Liver (tissue), 9 donors: ENCODE data around the gene ZNF622. TPM values are rescaled to one million over a fixed set of nuclear protein-coding genes. Genes with fewer than 3 reads are reported as not detected.

Experiments used
- DNase-seq: peaks from one replicate; pipeline ENCODE4 v3.0.0-alpha.2; 2017; ENCODE audit warnings: low spot score
- H3K27ac ChIP-seq, 2 donors: one replicate each; pipeline ENCODE4 v1.7.0; 2013; ENCODE audit warnings: inconsistent platforms in 2 of 2, low read length in 2 of 2, control low read depth in 1 of 2, low read depth in 1 of 2, mild to moderate bottlenecking in 1 of 2
- H3K27me3 ChIP-seq, 4 donors: one replicate each; pipeline versions ENCODE4 v1.6.1 to v1.7.0; 2013; ENCODE audit warnings: low read length in 3 of 4, inconsistent platforms in 1 of 4, mild to moderate bottlenecking in 1 of 4, moderate library complexity in 1 of 4; ENCODE audit not compliant: control insufficient read depth in 4 of 4, insufficient read depth in 4 of 4
- H3K36me3 ChIP-seq, 4 donors: one replicate each; pipeline versions ENCODE4 v1.6.1 to v1.7.0; 2013; ENCODE audit warnings: low read length in 3 of 4, mild to moderate bottlenecking in 3 of 4, low read depth in 1 of 4, moderate library complexity in 1 of 4; ENCODE audit not compliant: control insufficient read depth in 4 of 4, insufficient read depth in 3 of 4
- H3K4me1 ChIP-seq, 4 donors: one replicate each; pipeline versions ENCODE4 v1.6.1 to v1.7.0; 2013; ENCODE audit warnings: low read length in 3 of 4, mild to moderate bottlenecking in 3 of 4, moderate library complexity in 1 of 4; ENCODE audit not compliant: control insufficient read depth in 4 of 4, insufficient read depth in 4 of 4
- H3K4me3 ChIP-seq, 3 donors: one replicate each; pipeline versions ENCODE4 v1.6.1 to v1.7.0; 2013; ENCODE audit warnings: low read length in 3 of 3, control low read depth in 1 of 3, low read depth in 1 of 3, mild to moderate bottlenecking in 1 of 3
- H3K9ac ChIP-seq, 2 donors: one replicate each; pipeline ENCODE4 v1.7.0; 2013; ENCODE audit warnings: low read length in 2 of 2, mild to moderate bottlenecking in 2 of 2, moderate library complexity in 2 of 2, control low read depth in 1 of 2, low read depth in 1 of 2
- H3K9me3 ChIP-seq, 4 donors: one replicate each; pipeline versions ENCODE4 v1.6.1 to v1.7.0; 2013; ENCODE audit warnings: low read length in 3 of 4; ENCODE audit not compliant: control insufficient read depth in 4 of 4
- EGR1 ChIP-seq, 2 donors: IDR thresholded peaks; 2 replicates each; pipeline ENCODE4 v1.6.1; 2016 to 2018; ENCODE audit warnings: antibody characterized with exemption in 2 of 2, low read depth in 2 of 2
- FOXA2 ChIP-seq: IDR thresholded peaks from 2 replicates; pipeline ENCODE4 v1.6.1; 2016; ENCODE audit warnings: antibody characterized with exemption
- GABPA ChIP-seq, 2 donors: IDR thresholded peaks in 1 of 2; conservative IDR thresholded peaks in 1 of 2; 2 replicates each; pipeline ENCODE4 v1.6.1; 2016; ENCODE audit warnings: antibody characterized with exemption in 2 of 2, mild to moderate bottlenecking in 1 of 2, moderate library complexity in 1 of 2
- HNF4A ChIP-seq, 2 donors: conservative IDR thresholded peaks; 2 replicates each; pipeline ENCODE4 v1.6.1; 2016; ENCODE audit warnings: antibody characterized with exemption in 2 of 2, mild to moderate bottlenecking in 2 of 2
- HNF4G ChIP-seq: IDR thresholded peaks from 2 replicates; pipeline ENCODE4 v1.6.1; 2016; ENCODE audit warnings: antibody characterized with exemption
- JUND ChIP-seq, 2 donors: IDR thresholded peaks; 2 replicates each; pipeline ENCODE4 v1.6.1; 2016; ENCODE audit warnings: antibody characterized with exemption in 2 of 2
- NR2F2 ChIP-seq: IDR thresholded peaks from 2 replicates; pipeline ENCODE4 v1.6.1; 2016; ENCODE audit warnings: antibody characterized with exemption
- RAD21 ChIP-seq, 2 donors: IDR thresholded peaks; 2 replicates each; pipeline ENCODE4 v1.6.1; 2016; ENCODE audit warnings: antibody characterized with exemption in 2 of 2, mild to moderate bottlenecking in 2 of 2
- RXRA ChIP-seq, 2 donors: IDR thresholded peaks; 2 replicates each; pipeline ENCODE4 v1.6.1; 2017 to 2018; ENCODE audit warnings: antibody characterized with exemption in 2 of 2, mild to moderate bottlenecking in 1 of 2
- SP1 ChIP-seq: IDR thresholded peaks from 2 replicates; pipeline ENCODE4 v1.6.1; 2018; ENCODE audit warnings: antibody characterized with exemption, mild to moderate bottlenecking
- TAF1 ChIP-seq: conservative IDR thresholded peaks from 2 replicates; pipeline ENCODE4 v1.6.1; 2016; ENCODE audit warnings: antibody characterized with exemption, mild to moderate bottlenecking
- YY1 ChIP-seq: IDR thresholded peaks from 2 replicates; pipeline ENCODE4 v1.6.1; 2016; ENCODE audit warnings: antibody characterized with exemption, mild to moderate bottlenecking
- WGBS: extraction: QIAGEN DNeasy Blood & Tissue Kit; methylation state at CpG from one replicate; pipeline ENCODE4 v1.1.7; 2013; 5-methylcytosine and 5-hydroxymethylcytosine counted together
- polyA plus RNA-seq, 2 donors: library from polyadenylated mRNA; stranded (reverse) in 1 of 2; unstranded in 1 of 2; fragments of 200-250 nt in 1 of 2; fragments of >200 nt in 1 of 2; fragmentation: Nextera tagmentation in 1 of 2; extraction: Ambion mirVana in 1 of 2; gene quantifications; one replicate each; pipeline versions ENCODE4 v1.2.1 to v1.2.3, GENCODE V29; 2013 to 2015
- total RNA-seq, 2 donors: library from RNA; depleted of rRNA; stranded (reverse); fragments of >200 nt; gene quantifications; one replicate each; pipeline ENCODE4 v1.2.3, GENCODE V29; 2014
- TF ChIP-seq, protein P1 (sequence below): fragments of 150-350 bp; IDR thresholded peaks from 2 replicates; pipeline ENCODE4 v1.5.1; 2017; ENCODE audit warnings: improper control_type of control experiment, low read depth, low read length; ENCODE audit not compliant: missing input control
- TF ChIP-seq, protein P2 (sequence below): IDR thresholded peaks from 2 replicates; pipeline ENCODE4 v1.6.1; 2016; ENCODE audit warnings: antibody characterized with exemption
- TF ChIP-seq, protein P3 (sequence below): IDR thresholded peaks from 2 replicates; pipeline ENCODE4 v1.6.1; 2016; ENCODE audit warnings: antibody characterized with exemption
- TF ChIP-seq, protein P4 (sequence below): IDR thresholded peaks from 2 replicates; pipeline ENCODE4 v1.6.1; 2016; ENCODE audit warnings: antibody characterized with exemption
- donor health status: healthy.
- donor health status: healthy.
- donor health status: healthy.
- donor health status: healthy.
- donor health status: healthy.

Gene ZNF622
- total and polyA plus RNA-seq, 4 donors, result 12.8 to 18.7 (median 16.4) TPM

DNA sequence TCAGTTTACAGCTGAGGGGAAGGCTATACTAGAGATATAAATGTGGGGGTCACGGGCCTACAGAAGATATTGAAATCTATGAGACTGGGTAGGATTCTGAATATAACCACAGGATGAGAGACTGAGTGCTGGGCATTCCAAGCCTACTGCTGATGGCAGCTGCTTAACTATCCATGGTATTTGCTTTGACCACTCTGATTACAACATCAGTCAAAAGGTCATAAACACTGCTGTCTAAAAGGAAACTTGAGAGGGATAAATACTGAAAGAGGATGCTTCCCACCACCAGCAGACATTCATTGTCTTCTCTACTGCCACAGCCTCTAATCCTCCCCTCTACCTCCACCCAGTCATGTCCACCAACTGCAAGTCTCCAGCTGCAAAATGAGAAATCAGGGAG is 3.8 kb downstream of the ZNF622 start:
- Histone ChIP-seq H3K4me1 (peaks cover 5 to 40% (median 24%) of the 10 kb centered on the region in 4 donors), H3K27me3 (no peaks in the 10 kb centered on the region), H3K9me3 (no peaks in the 10 kb centered on the region), H3K4me3 (no peak overlapping the region), H3K27ac (no peak overlapping the region), H3K36me3 (peaks cover 14 to 53% (median 39%) of the 10 kb centered on the region in 4 donors), H3K9ac (no peak overlapping the region)
- 94% methylated on average over 1 of the region's 1 CpG for WGBS
- DNase-seq, result no peak
- TF ChIP-seq NR2F2 (peak; percentile 18), HNF4A (conservative IDR thresholded peaks at IDR 0.05) (peak in 1 of 2 donors; percentile 31), RXRA (IDR thresholded peaks at IDR 0.05) (no peak)

DNA sequence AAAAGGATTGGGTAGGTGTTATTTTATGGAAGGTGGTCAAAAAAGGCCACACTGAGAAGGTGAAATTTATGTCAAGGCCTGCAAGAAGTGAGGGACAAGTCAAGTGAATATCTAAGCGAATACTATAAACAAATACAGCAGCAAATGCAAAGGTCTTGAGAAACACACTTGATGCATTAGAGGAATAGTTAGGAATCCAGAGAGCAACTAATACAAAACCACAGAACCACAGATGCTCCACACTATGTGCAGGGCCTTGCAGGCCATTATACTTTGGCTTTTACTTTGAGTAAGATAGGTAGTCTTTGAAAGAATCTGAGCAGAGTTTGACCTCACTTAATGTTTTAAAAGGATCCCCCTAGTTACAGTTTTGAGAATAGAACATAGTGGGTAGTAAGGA is 4.6 kb downstream of the ZNF622 start:
- Histone ChIP-seq H3K36me3 (peaks cover 14 to 60% (median 39%) of the 10 kb centered on the region in 4 donors), H3K9ac (no peak overlapping the region), H3K27ac (no peak overlapping the region), H3K4me1 (peaks cover 5 to 34% (median 22%) of the 10 kb centered on the region in 4 donors), H3K9me3 (no peaks in the 10 kb centered on the region), H3K4me3 (no peak overlapping the region), H3K27me3 (no peaks in the 10 kb centered on the region)
- DNase-seq, result no peak
- WGBS, result 98% methylated on average over 1 of the region's 1 CpG
- TF ChIP-seq, protein P1, sequence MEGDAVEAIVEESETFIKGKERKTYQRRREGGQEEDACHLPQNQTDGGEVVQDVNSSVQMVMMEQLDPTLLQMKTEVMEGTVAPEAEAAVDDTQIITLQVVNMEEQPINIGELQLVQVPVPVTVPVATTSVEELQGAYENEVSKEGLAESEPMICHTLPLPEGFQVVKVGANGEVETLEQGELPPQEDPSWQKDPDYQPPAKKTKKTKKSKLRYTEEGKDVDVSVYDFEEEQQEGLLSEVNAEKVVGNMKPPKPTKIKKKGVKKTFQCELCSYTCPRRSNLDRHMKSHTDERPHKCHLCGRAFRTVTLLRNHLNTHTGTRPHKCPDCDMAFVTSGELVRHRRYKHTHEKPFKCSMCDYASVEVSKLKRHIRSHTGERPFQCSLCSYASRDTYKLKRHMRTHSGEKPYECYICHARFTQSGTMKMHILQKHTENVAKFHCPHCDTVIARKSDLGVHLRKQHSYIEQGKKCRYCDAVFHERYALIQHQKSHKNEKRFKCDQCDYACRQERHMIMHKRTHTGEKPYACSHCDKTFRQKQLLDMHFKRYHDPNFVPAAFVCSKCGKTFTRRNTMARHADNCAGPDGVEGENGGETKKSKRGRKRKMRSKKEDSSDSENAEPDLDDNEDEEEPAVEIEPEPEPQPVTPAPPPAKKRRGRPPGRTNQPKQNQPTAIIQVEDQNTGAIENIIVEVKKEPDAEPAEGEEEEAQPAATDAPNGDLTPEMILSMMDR, result no peak
- TF ChIP-seq GABPA (IDR thresholded peaks at IDR 0.05 in 1 of 2, conservative IDR thresholded peaks at IDR 0.05 in 1 of 2), result no peak
- TF ChIP-seq HNF4A (conservative IDR thresholded peaks at IDR 0.05), result no peak
- TF ChIP-seq, protein P2, sequence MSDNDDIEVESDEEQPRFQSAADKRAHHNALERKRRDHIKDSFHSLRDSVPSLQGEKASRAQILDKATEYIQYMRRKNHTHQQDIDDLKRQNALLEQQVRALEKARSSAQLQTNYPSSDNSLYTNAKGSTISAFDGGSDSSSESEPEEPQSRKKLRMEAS, result no peak
- TF ChIP-seq TAF1, result no peak
- no peak for TF ChIP-seq NR2F2
- no peak for TF ChIP-seq HNF4G
- TF ChIP-seq JUND (IDR thresholded peaks at IDR 0.05), result no peak
- no peak for TF ChIP-seq EGR1 (IDR thresholded peaks at IDR 0.05; ENCODE audit: low read depth in 2 of 2)
- TF ChIP-seq YY1, result no peak
- no peak for TF ChIP-seq RXRA (IDR thresholded peaks at IDR 0.05)
- TF ChIP-seq, protein P3, sequence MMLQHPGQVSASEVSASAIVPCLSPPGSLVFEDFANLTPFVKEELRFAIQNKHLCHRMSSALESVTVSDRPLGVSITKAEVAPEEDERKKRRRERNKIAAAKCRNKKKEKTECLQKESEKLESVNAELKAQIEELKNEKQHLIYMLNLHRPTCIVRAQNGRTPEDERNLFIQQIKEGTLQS, result no peak
- no peak for TF ChIP-seq FOXA2

DNA sequence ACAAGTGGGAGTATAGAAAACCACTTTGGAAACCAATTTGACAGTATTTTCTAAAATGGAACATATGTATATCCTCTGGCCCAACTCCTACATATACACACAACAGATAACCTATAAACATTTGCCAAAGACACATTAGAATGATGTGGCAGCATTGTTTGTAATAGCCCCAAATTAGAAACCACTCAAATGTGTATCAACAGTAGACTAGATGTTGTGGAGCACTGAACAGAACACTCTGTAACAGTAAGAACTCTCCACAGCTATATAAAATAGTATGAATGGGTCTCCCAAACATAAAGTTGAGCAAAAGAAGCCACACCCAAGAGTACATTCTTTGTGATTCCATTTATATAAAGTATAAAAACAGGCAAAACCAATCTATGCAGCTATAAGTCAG is 6.1 kb downstream of the ZNF622 start:
- H3K4me3 ChIP-seq, result no peak overlapping the region
- TF ChIP-seq, protein P4, sequence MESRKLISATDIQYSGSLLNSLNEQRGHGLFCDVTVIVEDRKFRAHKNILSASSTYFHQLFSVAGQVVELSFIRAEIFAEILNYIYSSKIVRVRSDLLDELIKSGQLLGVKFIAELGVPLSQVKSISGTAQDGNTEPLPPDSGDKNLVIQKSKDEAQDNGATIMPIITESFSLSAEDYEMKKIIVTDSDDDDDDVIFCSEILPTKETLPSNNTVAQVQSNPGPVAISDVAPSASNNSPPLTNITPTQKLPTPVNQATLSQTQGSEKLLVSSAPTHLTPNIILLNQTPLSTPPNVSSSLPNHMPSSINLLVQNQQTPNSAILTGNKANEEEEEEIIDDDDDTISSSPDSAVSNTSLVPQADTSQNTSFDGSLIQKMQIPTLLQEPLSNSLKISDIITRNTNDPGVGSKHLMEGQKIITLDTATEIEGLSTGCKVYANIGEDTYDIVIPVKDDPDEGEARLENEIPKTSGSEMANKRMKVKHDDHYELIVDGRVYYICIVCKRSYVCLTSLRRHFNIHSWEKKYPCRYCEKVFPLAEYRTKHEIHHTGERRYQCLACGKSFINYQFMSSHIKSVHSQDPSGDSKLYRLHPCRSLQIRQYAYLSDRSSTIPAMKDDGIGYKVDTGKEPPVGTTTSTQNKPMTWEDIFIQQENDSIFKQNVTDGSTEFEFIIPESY, result no peak
- TF ChIP-seq TAF1 (no peak), JUND (IDR thresholded peaks at IDR 0.05) (no peak), GABPA (IDR thresholded peaks at IDR 0.05 in 1 of 2, conservative IDR thresholded peaks at IDR 0.05 in 1 of 2) (no peak), YY1 (no peak), RAD21 (IDR thresholded peaks at IDR 0.05) (no peak), SP1 (no peak), NR2F2 (no peak)
- TF ChIP-seq, protein P3, result no peak
- peaks cover 19 to 71% (median 45%) of the 10 kb centered on the region in 4 donors for H3K36me3 ChIP-seq
- no peak overlapping the region for H3K9ac ChIP-seq
- DNase-seq, result no peak
- no peak overlapping the region for H3K27ac ChIP-seq
- peaks cover 8 to 39% (median 21%) of the 10 kb centered on the region in 4 donors for H3K4me1 ChIP-seq
- H3K27me3 ChIP-seq, result no peaks in the 10 kb centered on the region
- no peaks in the 10 kb centered on the region for H3K9me3 ChIP-seq
